CD4-positive, CD25-positive, alpha-beta regulatory T cell (primary cell): Measurements from ENCODE around the gene ANP32B. TPM values are rescaled to one million over a fixed set of nuclear protein-coding genes. Genes with fewer than 3 reads are reported as not detected.

Source experiments
- ATAC-seq, 2 donors: fragments of 150-1000 bp; cut with Tn5 transposase; one replicate each; pipeline ENCODE4 v1.10.0; 2021; ENCODE audit warnings: low read depth in 2 of 2, moderate number of reproducible peaks in 2 of 2, moderate library complexity in 1 of 2
- DNase-seq, 3 donors: peaks; one replicate each; pipeline versions ENCODE4 v3.0.0 to v3.0.0-alpha.2; 2012 to 2022; ENCODE audit warnings: mixed read lengths in 1 of 3
- H3K27ac ChIP-seq: one replicate; pipeline ENCODE4 v1.7.0; 2013; ENCODE audit warnings: mild to moderate bottlenecking, low read length; ENCODE audit not compliant: insufficient read depth, poor library complexity, severe bottlenecking
- H3K27me3 ChIP-seq: one replicate; pipeline ENCODE4 v1.7.0; 2013; ENCODE audit warnings: low read length; ENCODE audit not compliant: control insufficient read depth, insufficient read depth
- H3K36me3 ChIP-seq: one replicate; pipeline ENCODE4 v1.7.0; 2013; ENCODE audit warnings: mild to moderate bottlenecking, low read length, moderate library complexity; ENCODE audit not compliant: control insufficient read depth, insufficient read depth
- H3K4me1 ChIP-seq: 2 replicates; pipeline ENCODE4 v1.7.0; 2013; ENCODE audit warnings: mild to moderate bottlenecking, low read length; ENCODE audit not compliant: insufficient read depth, control insufficient read depth, poor library complexity, severe bottlenecking
- H3K4me3 ChIP-seq: one replicate; pipeline ENCODE4 v1.7.0; 2013; ENCODE audit warnings: low read depth, mild to moderate bottlenecking, low read length, moderate library complexity
- H3K9me3 ChIP-seq, 2 experiments: 1 replicate in 1 of 2; 2 replicates in 1 of 2; pipeline ENCODE4 v1.7.0; 2013; ENCODE audit warnings: low read length in 2 of 2, mild to moderate bottlenecking in 1 of 2, moderate library complexity in 1 of 2; ENCODE audit not compliant: control insufficient read depth in 2 of 2
- H3K27ac Mint-ChIP-seq, 3 donors: one replicate each; pipeline ENCODE4 v1.8.0; 2020 to 2022; ENCODE audit warnings: mild to moderate bottlenecking in 3 of 3, mixed read lengths in 3 of 3, moderate library complexity in 2 of 3
- H3K27me3 Mint-ChIP-seq: one replicate; pipeline ENCODE4 v1.8.0; 2022; ENCODE audit warnings: mild to moderate bottlenecking, mixed read lengths
- H3K36me3 Mint-ChIP-seq: one replicate; pipeline ENCODE4 v1.8.0; 2020; ENCODE audit warnings: mixed read lengths
- H3K4me1 Mint-ChIP-seq, 4 donors: one replicate each; pipeline ENCODE4 v1.8.0; 2020 to 2022; ENCODE audit warnings: mixed read lengths in 4 of 4, mild to moderate bottlenecking in 1 of 4
- H3K4me3 Mint-ChIP-seq, 4 donors: one replicate each; pipeline ENCODE4 v1.8.0; 2020 to 2022; ENCODE audit warnings: mild to moderate bottlenecking in 4 of 4, mixed read lengths in 4 of 4, moderate library complexity in 3 of 4
- H3K9me3 Mint-ChIP-seq, 7 donors: one replicate each; pipeline ENCODE4 v1.8.0; 2020 to 2022; ENCODE audit warnings: mixed read lengths in 7 of 7, mild to moderate bottlenecking in 3 of 7, moderate library complexity in 2 of 7
- polyA plus RNA-seq, 4 donors: library from polyadenylated mRNA; unstranded; fragments of 300-500 nt; fragmentation: Illumina TruSeq; gene quantifications; one replicate each; pipeline ENCODE4 v1.2.3, GENCODE V29; 2021
- total RNA-seq: library from RNA; stranded (reverse); gene quantifications from one replicate; pipeline ENCODE4 v1.2.3, GENCODE V29; 2022

ANP32B gene
- total and polyA plus RNA-seq, 5 donors from 2014 or later: 83.6 to 188 (median 92.7) TPM

- ATAC-seq: no peak
- no peak overlapping the region for H3K4me3 Mint-ChIP-seq
- Histone ChIP-seq H3K36me3 (no peaks in the 10 kb centered on the region), H3K9me3 (no peaks in the 10 kb centered on the region), H3K27ac (no peak overlapping the region), H3K4me3 (no peak overlapping the region), H3K27me3 (no peaks in the 10 kb centered on the region), H3K4me1 (peaks cover 6% of the 10 kb centered on the region)
- H3K9me3 Mint-ChIP-seq: peaks cover 0 to 1% (median 0%) of the 10 kb centered on the region in 7 donors
- H3K36me3 Mint-ChIP-seq: no peaks in the 10 kb centered on the region
- H3K4me1 Mint-ChIP-seq: peaks cover 0 to 8% (median 2%) of the 10 kb centered on the region in 4 donors
- peaks cover 22% of the 10 kb centered on the region for H3K27me3 Mint-ChIP-seq
- no peak overlapping the region for H3K27ac Mint-ChIP-seq
- no peak for DNase-seq
Measured at GRCh38 chr9:98037357-98037756, 54.2 kb downstream of the ANP32B start.

DNA sequence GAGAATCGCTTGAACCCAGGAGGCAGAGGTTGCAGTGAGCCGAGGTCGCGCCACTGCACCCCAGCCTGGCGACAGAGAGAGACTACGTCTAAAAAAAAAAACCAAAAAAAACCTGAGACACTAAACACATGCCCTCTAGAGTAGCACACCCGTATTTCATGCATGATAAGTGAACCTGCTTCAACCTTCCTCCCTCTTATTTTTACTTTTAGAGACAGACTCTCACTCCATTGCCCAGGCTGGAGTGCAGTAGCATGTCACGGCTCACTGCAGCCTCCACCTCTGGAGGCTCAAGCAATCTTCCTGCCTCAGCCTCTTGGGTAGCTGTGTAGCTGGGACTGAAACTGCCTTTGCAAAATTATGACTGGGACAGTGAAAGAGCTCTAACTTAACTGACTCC is 55.8 kb downstream of the ANP32B start:
- H3K4me1 ChIP-seq: peaks cover 6% of the 10 kb centered on the region
- H3K4me3 ChIP-seq: no peak overlapping the region
- Mint-ChIP-seq H3K9me3 (peaks cover 0 to 1% (median 0%) of the 10 kb centered on the region in 7 donors), H3K36me3 (no peaks in the 10 kb centered on the region), H3K4me1 (peaks cover 0 to 8% (median 2%) of the 10 kb centered on the region in 4 donors), H3K27me3 (peaks cover 22% of the 10 kb centered on the region), H3K27ac (no peak overlapping the region), H3K4me3 (no peak overlapping the region)
- H3K27ac ChIP-seq: no peak overlapping the region
- no peaks in the 10 kb centered on the region for H3K9me3 ChIP-seq
- DNase-seq (no peak), ATAC-seq (no peak)
- no peaks in the 10 kb centered on the region for H3K27me3 ChIP-seq
- H3K36me3 ChIP-seq: no peaks in the 10 kb centered on the region

DNA sequence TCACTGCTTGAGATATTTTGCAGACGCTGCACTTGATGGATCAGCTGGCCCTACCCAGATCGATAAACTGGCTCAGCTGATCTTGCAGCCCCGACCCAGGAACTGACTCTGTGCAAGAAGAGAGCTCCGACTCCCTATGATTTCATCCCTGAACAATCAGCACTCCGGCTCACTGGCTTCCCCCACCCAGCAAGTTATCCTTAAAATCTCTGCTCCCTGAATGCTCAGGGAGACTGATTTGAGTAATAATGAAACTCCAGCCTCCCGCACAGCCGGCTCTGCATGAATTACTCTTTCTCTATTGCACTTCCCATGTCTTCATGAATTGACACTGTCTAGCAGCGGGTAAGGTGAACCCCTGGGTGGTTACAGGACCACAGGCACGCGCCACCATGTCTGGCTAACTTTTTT is 56.5 kb downstream of the ANP32B start:
- Histone ChIP-seq H3K27ac (no peak overlapping the region), H3K36me3 (no peaks in the 10 kb centered on the region), H3K4me1 (peaks cover 4% of the 10 kb centered on the region), H3K4me3 (no peak overlapping the region), H3K9me3 (no peaks in the 10 kb centered on the region), H3K27me3 (no peaks in the 10 kb centered on the region)
- Mint-ChIP-seq H3K27me3 (peaks cover 21% of the 10 kb centered on the region), H3K4me1 (peaks cover 0 to 4% (median 1%) of the 10 kb centered on the region in 4 donors), H3K36me3 (no peaks in the 10 kb centered on the region), H3K9me3 (peaks cover 0 to 1% (median 0%) of the 10 kb centered on the region in 7 donors), H3K27ac (peak overlapping the region in 1 of 3 donors; percentile 78), H3K4me3 (no peak overlapping the region)
- ATAC-seq: no peak
- no peak for DNase-seq

DNA sequence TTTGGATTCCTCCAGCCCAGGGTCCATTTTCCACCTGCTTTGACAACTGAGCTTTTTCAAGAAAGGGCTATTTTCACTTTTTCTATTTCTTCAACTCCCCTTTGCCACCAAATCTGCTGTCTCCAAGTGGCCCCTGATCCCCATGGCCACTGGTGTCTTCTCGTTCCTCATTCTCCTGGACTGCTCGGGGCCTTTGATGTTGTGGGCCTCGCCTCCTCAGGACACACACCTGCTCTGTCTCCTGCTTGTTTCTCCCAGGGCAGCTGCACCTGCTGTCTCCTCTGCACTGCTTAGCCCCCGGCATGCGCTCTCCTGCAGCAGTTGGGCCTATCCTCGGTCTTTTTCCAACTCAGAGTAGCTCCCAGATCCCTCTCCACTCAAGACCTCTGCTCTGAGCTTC is 57.1 kb downstream of the ANP32B start:
- Histone ChIP-seq H3K4me3 (no peak overlapping the region), H3K4me1 (no peaks in the 10 kb centered on the region), H3K36me3 (no peaks in the 10 kb centered on the region), H3K27me3 (no peaks in the 10 kb centered on the region), H3K27ac (no peak overlapping the region), H3K9me3 (no peaks in the 10 kb centered on the region)
- Mint-ChIP-seq H3K36me3 (no peaks in the 10 kb centered on the region), H3K27ac (peak overlapping the region in 1 of 3 donors; percentile 78), H3K4me1 (peaks cover 2 to 4% (median 3%) of the 10 kb centered on the region in 4 donors), H3K4me3 (no peak overlapping the region), H3K27me3 (peaks cover 17% of the 10 kb centered on the region), H3K9me3 (peaks cover 0 to 1% (median 0%) of the 10 kb centered on the region in 7 donors)
- no peak for ATAC-seq
- DNase-seq: no peak

GRCh38 chr9:98043915-98044314 is 60.8 kb downstream of the ANP32B start:
- H3K9me3 ChIP-seq: no peaks in the 10 kb centered on the region
- Mint-ChIP-seq H3K27me3 (peaks cover 15% of the 10 kb centered on the region), H3K36me3 (no peaks in the 10 kb centered on the region), H3K4me1 (peaks cover 9 to 25% (median 12%) of the 10 kb centered on the region in 4 donors), H3K27ac (no peak overlapping the region), H3K9me3 (peaks cover 0 to 1% (median 0%) of the 10 kb centered on the region in 7 donors), H3K4me3 (no peak overlapping the region)
- H3K4me1 ChIP-seq: no peaks in the 10 kb centered on the region
- no peak overlapping the region for H3K27ac ChIP-seq
- DNase-seq (no peak), ATAC-seq (no peak)
- no peaks in the 10 kb centered on the region for H3K27me3 ChIP-seq
- no peaks in the 10 kb centered on the region for H3K36me3 ChIP-seq
- H3K4me3 ChIP-seq: no peak overlapping the region

GRCh38 chr9:98045234-98046179 is 62.4 kb downstream of the ANP32B start:
- H3K27ac ChIP-seq: peak overlapping the region; percentile 45
- H3K4me1 ChIP-seq: no peaks in the 10 kb centered on the region
- peak overlapping the region; percentile 70 for H3K4me3 ChIP-seq
- peak; percentile 13 to 84 (median 72) for DNase-seq
- Mint-ChIP-seq H3K9me3 (no peaks in the 10 kb centered on the region), H3K27me3 (peaks cover under 1% of the 10 kb centered on the region), H3K4me1 (peaks cover 9 to 29% (median 13%) of the 10 kb centered on the region in 4 donors), H3K4me3 (peak overlapping the region; percentile 34 to 84 (median 80)), H3K27ac (peak overlapping the region in 2 of 3 donors; percentile 78 to 98), H3K36me3 (no peaks in the 10 kb centered on the region)
- H3K36me3 ChIP-seq: no peaks in the 10 kb centered on the region
- H3K27me3 ChIP-seq: no peaks in the 10 kb centered on the region
- H3K9me3 ChIP-seq: no peaks in the 10 kb centered on the region
- ATAC-seq: peak; percentile 90

DNA sequence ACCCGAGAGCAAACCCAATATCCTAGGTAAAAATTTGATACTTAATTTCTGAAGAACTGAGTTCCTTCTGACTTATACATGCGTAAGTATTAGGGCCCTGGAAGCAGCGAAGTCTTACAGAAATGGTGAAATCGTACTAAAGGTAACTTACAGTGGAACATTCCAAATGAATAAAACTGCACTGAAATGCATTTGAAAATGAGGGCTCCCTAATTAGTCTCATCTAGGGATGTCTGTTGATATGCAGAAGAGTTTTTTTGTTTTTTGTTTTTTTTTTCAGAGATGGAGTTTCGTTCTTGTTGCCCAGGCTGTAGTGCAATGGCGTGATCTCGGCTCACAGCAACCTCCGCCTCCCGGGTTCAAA is 63.0 kb downstream of the ANP32B start:
- H3K9me3 ChIP-seq: no peaks in the 10 kb centered on the region
- Mint-ChIP-seq H3K9me3 (no peaks in the 10 kb centered on the region), H3K4me3 (peak overlapping the region in 3 of 4 donors; percentile 34 to 84 (median 78)), H3K36me3 (no peaks in the 10 kb centered on the region), H3K27ac (peak overlapping the region in 1 of 3 donors; percentile 20), H3K27me3 (no peaks in the 10 kb centered on the region), H3K4me1 (peaks cover 9 to 29% (median 13%) of the 10 kb centered on the region in 4 donors)
- peak overlapping the region; percentile 70 for H3K4me3 ChIP-seq
- no peak for DNase-seq
- H3K27ac ChIP-seq: no peak overlapping the region
- no peaks in the 10 kb centered on the region for H3K4me1 ChIP-seq
- H3K27me3 ChIP-seq: no peaks in the 10 kb centered on the region
- H3K36me3 ChIP-seq: no peaks in the 10 kb centered on the region
- no peak for ATAC-seq
